ENCODE measurements around the gene SHOX. TPM values are rescaled to one million over a fixed set of nuclear protein-coding genes. Genes with fewer than 3 reads are reported as not detected.

SHOX gene
- total and polyA plus RNA-seq, 2 donors (not counting 1 experiment from before 2014, with no cell fraction given) = not detected

GRCh38 chrX:637660-638481 is 7.3 kb downstream of the SHOX start:
- no peak overlapping the region for H2AFZ ChIP-seq (ENCODE audit: low read length)
- H3K27me3 ChIP-seq (ENCODE audit: control insufficient read depth, insufficient read depth, low read length) = no peaks in the 10 kb centered on the region
- no peaks in the 10 kb centered on the region for H4K20me1 ChIP-seq (ENCODE audit: control insufficient read depth, extremely low read depth, insufficient read depth, low read length)
- TF ChIP-seq EZH2 (IDR thresholded peaks at IDR 0.05; ENCODE audit: low read length, missing control alignments) = no peak
- TF ChIP-seq, protein P1, sequence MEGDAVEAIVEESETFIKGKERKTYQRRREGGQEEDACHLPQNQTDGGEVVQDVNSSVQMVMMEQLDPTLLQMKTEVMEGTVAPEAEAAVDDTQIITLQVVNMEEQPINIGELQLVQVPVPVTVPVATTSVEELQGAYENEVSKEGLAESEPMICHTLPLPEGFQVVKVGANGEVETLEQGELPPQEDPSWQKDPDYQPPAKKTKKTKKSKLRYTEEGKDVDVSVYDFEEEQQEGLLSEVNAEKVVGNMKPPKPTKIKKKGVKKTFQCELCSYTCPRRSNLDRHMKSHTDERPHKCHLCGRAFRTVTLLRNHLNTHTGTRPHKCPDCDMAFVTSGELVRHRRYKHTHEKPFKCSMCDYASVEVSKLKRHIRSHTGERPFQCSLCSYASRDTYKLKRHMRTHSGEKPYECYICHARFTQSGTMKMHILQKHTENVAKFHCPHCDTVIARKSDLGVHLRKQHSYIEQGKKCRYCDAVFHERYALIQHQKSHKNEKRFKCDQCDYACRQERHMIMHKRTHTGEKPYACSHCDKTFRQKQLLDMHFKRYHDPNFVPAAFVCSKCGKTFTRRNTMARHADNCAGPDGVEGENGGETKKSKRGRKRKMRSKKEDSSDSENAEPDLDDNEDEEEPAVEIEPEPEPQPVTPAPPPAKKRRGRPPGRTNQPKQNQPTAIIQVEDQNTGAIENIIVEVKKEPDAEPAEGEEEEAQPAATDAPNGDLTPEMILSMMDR (conservative IDR thresholded peaks at IDR 0.05 in 1 of 2, IDR thresholded peaks at IDR 0.05 in 1 of 2; ENCODE audit: low read depth in 1 of 2, low read length in 2 of 2) = no peak
- no peak overlapping the region for H3K4me2 ChIP-seq (ENCODE audit: extremely low read depth, insufficient read depth, low read length)
- H3K4me1 ChIP-seq (ENCODE audit: control insufficient read depth, extremely low read depth, insufficient read depth, low read length) = no peaks in the 10 kb centered on the region
- no peaks in the 10 kb centered on the region for H3K36me3 ChIP-seq (ENCODE audit: control insufficient read depth, insufficient read depth, low read length)
- no peak overlapping the region for H3K9ac ChIP-seq (ENCODE audit: insufficient read depth, low read length)
- H3K79me2 ChIP-seq (ENCODE audit: control insufficient read depth, insufficient read depth, low read length) = no peaks in the 10 kb centered on the region
- no peak overlapping the region for H3K4me3 ChIP-seq (replicated peaks in 1 of 4; ENCODE audit: control extremely low read depth in 1 of 4, insufficient read depth in 1 of 4, low read depth in 3 of 4, low read length in 4 of 4)
- no peak for DNase-seq (ENCODE audit: low read depth in 2 of 2)
- H3K27ac ChIP-seq (ENCODE audit: insufficient read depth, low read length) = no peak overlapping the region
- H3K9me3 ChIP-seq (ENCODE audit: control insufficient read depth, insufficient read depth, low read depth, low read length) = no peaks in the 10 kb centered on the region

GRCh38 chrX:638482-639131 is 8.0 kb downstream of the SHOX start:
- H3K36me3 ChIP-seq (ENCODE audit: control insufficient read depth, insufficient read depth, low read length) = no peaks in the 10 kb centered on the region
- no peak overlapping the region for H3K4me2 ChIP-seq (ENCODE audit: extremely low read depth, insufficient read depth, low read length)
- H4K20me1 ChIP-seq (ENCODE audit: control insufficient read depth, extremely low read depth, insufficient read depth, low read length) = no peaks in the 10 kb centered on the region
- no peaks in the 10 kb centered on the region for H3K9me3 ChIP-seq (ENCODE audit: control insufficient read depth, insufficient read depth, low read depth, low read length)
- H3K27me3 ChIP-seq (ENCODE audit: control insufficient read depth, insufficient read depth, low read length) = no peaks in the 10 kb centered on the region
- TF ChIP-seq, protein P1 (conservative IDR thresholded peaks at IDR 0.05 in 1 of 2, IDR thresholded peaks at IDR 0.05 in 1 of 2; ENCODE audit: low read depth in 1 of 2, low read length in 2 of 2) = no peak
- no peak for TF ChIP-seq EZH2 (IDR thresholded peaks at IDR 0.05; ENCODE audit: low read length, missing control alignments)
- no peak overlapping the region for H2AFZ ChIP-seq (ENCODE audit: low read length)
- H3K27ac ChIP-seq (ENCODE audit: insufficient read depth, low read length) = no peak overlapping the region
- H3K79me2 ChIP-seq (ENCODE audit: control insufficient read depth, insufficient read depth, low read length) = no peaks in the 10 kb centered on the region
- no peak for DNase-seq (ENCODE audit: low read depth in 2 of 2)
- H3K4me1 ChIP-seq (ENCODE audit: control insufficient read depth, extremely low read depth, insufficient read depth, low read length) = no peaks in the 10 kb centered on the region
- H3K9ac ChIP-seq (ENCODE audit: insufficient read depth, low read length) = no peak overlapping the region
- H3K4me3 ChIP-seq (replicated peaks in 1 of 4; ENCODE audit: control extremely low read depth in 1 of 4, insufficient read depth in 1 of 4, low read depth in 3 of 4, low read length in 4 of 4) = no peak overlapping the region

GRCh38 chrX:639151-639550 is 8.6 kb downstream of the SHOX start:
- TF ChIP-seq, protein P1 (conservative IDR thresholded peaks at IDR 0.05 in 1 of 2, IDR thresholded peaks at IDR 0.05 in 1 of 2; ENCODE audit: low read depth in 1 of 2, low read length in 2 of 2) = no peak
- TF ChIP-seq EZH2 (IDR thresholded peaks at IDR 0.05; ENCODE audit: low read length, missing control alignments) = no peak
- Histone ChIP-seq H3K27me3 (ENCODE audit: control insufficient read depth, insufficient read depth, low read length) (no peaks in the 10 kb centered on the region), H3K4me3 (replicated peaks in 1 of 4; ENCODE audit: control extremely low read depth in 1 of 4, insufficient read depth in 1 of 4, low read depth in 3 of 4, low read length in 4 of 4) (no peak overlapping the region), H3K9me3 (ENCODE audit: control insufficient read depth, insufficient read depth, low read depth, low read length) (no peaks in the 10 kb centered on the region), H3K9ac (ENCODE audit: insufficient read depth, low read length) (no peak overlapping the region), H3K4me2 (ENCODE audit: extremely low read depth, insufficient read depth, low read length) (no peak overlapping the region), H3K79me2 (ENCODE audit: control insufficient read depth, insufficient read depth, low read length) (no peaks in the 10 kb centered on the region), H2AFZ (ENCODE audit: low read length) (no peak overlapping the region), H3K4me1 (ENCODE audit: control insufficient read depth, extremely low read depth, insufficient read depth, low read length) (no peaks in the 10 kb centered on the region), H3K27ac (ENCODE audit: insufficient read depth, low read length) (no peak overlapping the region), H3K36me3 (ENCODE audit: control insufficient read depth, insufficient read depth, low read length) (no peaks in the 10 kb centered on the region), H4K20me1 (ENCODE audit: control insufficient read depth, extremely low read depth, insufficient read depth, low read length) (no peaks in the 10 kb centered on the region)
- DNase-seq (ENCODE audit: low read depth in 2 of 2) = no peak

Data from fibroblast of lung (primary cell).